ENCODE results near the gene LRCH1. TPM values are rescaled to one million over a fixed set of nuclear protein-coding genes. Genes with fewer than 3 reads are reported as not detected.

Gene LRCH1
- total RNA-seq, 1 experiment from 2014 or later = 10.5 TPM

DNA sequence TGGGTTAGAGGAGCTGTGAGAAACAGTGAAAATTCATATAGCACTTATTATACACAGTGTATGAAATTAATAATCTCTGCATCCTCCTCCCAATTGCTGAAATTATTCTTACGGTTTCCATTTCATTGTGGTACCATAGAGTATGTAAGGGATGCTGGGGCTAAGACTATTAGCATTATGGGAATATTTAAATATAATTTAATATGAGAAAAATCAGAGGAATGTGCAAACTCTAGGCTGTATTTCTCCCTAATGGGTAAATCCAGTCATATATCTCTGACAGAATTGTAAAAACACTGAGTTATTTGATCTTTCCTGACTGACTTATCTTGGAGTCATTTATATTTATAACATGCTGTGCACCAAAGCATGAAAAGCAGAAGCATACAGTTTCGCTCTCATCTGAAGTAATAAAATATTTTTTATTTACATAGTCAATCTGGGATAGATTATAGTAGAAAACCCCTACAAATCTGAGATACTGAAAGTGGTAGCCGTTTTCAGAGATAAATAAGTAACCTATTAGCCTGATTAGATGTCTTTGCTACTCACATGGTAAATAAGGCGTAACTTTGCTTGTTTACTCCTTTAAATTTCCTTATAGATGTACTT, 34.9 kb downstream of the LRCH1 start:
- Histone ChIP-seq H3K4me3 (no peak overlapping the region), H4K20me1 (ENCODE audit: insufficient read depth) (no peaks in the 10 kb centered on the region), H3K4me2 (no peak overlapping the region), H3F3A (ENCODE audit: insufficient read depth, low read depth) (0 out of 2 replicates have a peak, but pooled peaks cover 3% of the 10 kb centered on the region), H3K4me1 (replicated peaks; ENCODE audit: insufficient read depth) (peaks cover 14% of the 10 kb centered on the region; the same call in 1 of the 2 replicates), H3K79me2 (ENCODE audit: low read depth) (peaks cover 37% of the 10 kb centered on the region), H3K27ac (no peak overlapping the region), H2AFZ (no peak overlapping the region), H3K9me3 (ENCODE audit: insufficient read depth, low read depth) (no peaks in the 10 kb centered on the region), H3K36me3 (ENCODE audit: low read depth) (no peaks in the 10 kb centered on the region), H3K9me2 (ENCODE audit: insufficient read depth) (no peaks in the 10 kb centered on the region), H3K27me3 (ENCODE audit: insufficient read depth, low read depth) (no peaks in the 10 kb centered on the region)
- ChIA-PET CTCF (no interaction called here), POLR2A (ENCODE audit: unreplicated experiment) (no interaction called here)
- TF ChIP-seq EZH2 (IDR thresholded peaks at IDR 0.05; ENCODE audit: low read depth) = no peak
- TF ChIP-seq, protein P1, sequence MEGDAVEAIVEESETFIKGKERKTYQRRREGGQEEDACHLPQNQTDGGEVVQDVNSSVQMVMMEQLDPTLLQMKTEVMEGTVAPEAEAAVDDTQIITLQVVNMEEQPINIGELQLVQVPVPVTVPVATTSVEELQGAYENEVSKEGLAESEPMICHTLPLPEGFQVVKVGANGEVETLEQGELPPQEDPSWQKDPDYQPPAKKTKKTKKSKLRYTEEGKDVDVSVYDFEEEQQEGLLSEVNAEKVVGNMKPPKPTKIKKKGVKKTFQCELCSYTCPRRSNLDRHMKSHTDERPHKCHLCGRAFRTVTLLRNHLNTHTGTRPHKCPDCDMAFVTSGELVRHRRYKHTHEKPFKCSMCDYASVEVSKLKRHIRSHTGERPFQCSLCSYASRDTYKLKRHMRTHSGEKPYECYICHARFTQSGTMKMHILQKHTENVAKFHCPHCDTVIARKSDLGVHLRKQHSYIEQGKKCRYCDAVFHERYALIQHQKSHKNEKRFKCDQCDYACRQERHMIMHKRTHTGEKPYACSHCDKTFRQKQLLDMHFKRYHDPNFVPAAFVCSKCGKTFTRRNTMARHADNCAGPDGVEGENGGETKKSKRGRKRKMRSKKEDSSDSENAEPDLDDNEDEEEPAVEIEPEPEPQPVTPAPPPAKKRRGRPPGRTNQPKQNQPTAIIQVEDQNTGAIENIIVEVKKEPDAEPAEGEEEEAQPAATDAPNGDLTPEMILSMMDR (conservative IDR thresholded peaks at IDR 0.05) = no peak
- DNase-seq = no peak
- no TSS peak for BruUV-seq (replicated peaks)
- intact Hi-C loops (cut with micrococcal nuclease; ENCODE audit: unreplicated experiment) = no loop called here

DNA sequence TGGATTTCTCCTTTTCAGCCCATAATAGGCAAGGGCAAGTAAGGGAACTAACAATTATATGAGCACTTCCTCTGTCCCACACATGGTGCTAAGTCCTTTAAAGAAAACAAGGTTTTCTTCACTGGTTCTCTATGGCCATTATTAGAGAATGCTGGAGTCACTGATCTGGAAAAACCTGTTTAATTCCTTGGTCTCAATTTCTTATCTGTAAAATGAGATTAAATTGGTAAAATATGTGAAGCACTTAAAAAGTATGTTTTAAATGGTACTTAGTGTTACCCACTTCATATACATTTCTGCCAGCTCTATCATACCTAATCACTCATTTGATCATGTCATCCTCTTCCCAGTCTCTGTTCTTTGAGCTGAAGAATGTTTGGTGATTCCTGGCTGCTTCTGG, 39.4 kb downstream of the LRCH1 start:
- Histone ChIP-seq H3K9me2 (ENCODE audit: insufficient read depth) (no peaks in the 10 kb centered on the region), H3F3A (ENCODE audit: insufficient read depth, low read depth) (peaks cover 29% of the 10 kb centered on the region), H3K27ac (no peak overlapping the region), H3K27me3 (ENCODE audit: insufficient read depth, low read depth) (no peaks in the 10 kb centered on the region), H3K4me1 (replicated peaks; ENCODE audit: insufficient read depth) (peaks cover 40% of the 10 kb centered on the region), H3K4me2 (peak overlapping the region; percentile 24), H3K9me3 (ENCODE audit: insufficient read depth, low read depth) (no peaks in the 10 kb centered on the region), H4K20me1 (ENCODE audit: insufficient read depth) (0 out of 2 replicates have a peak, but pooled peaks cover 6% of the 10 kb centered on the region), H3K36me3 (ENCODE audit: low read depth) (no peaks in the 10 kb centered on the region), H3K4me3 (no peak overlapping the region), H2AFZ (no peak overlapping the region), H3K79me2 (ENCODE audit: low read depth) (peaks cover 61% of the 10 kb centered on the region)
- CTCF ChIA-PET = no interaction called here
- BruUV-seq (replicated peaks) = no TSS peak
- DNase-seq = peak in 1 of 2 experiments; percentile 56
- no peak for TF ChIP-seq EZH2 (IDR thresholded peaks at IDR 0.05; ENCODE audit: low read depth)
- POLR2A ChIA-PET (ENCODE audit: unreplicated experiment) = interaction anchor here (0.6 kb wide), 3 partner anchors 31 to 1125 kb away, joined by 3 to 6 read pairs (median 4); no protein-coding TSS in a partner anchor
- intact Hi-C loops (cut with micrococcal nuclease; ENCODE audit: unreplicated experiment) = no loop called here

DNA sequence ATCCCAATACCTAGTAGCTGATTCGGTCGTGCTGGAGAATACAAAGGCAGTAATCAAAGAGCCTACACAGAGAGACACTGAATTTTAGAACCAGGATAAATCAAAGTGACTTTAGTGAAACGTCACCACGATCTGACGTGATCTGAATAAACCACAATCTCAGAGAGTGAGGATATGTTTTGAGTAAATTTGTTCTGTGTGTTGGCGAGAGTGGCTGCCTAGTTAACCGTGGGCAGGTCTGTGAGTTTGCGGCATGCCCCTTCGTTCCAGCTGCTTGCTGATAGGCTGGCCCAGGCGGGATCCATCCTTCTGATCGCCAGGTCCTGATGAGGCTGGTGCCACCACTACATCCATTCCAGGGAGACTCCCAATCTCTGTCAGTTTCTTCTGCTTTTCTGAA, 40.4 kb downstream of the LRCH1 start:
- DNase-seq = no peak
- H3K9me2 ChIP-seq (ENCODE audit: insufficient read depth) = no peaks in the 10 kb centered on the region
- intact Hi-C loops (cut with micrococcal nuclease; ENCODE audit: unreplicated experiment) = no loop called here
- no peak overlapping the region for H3K27ac ChIP-seq
- TF ChIP-seq, protein P1 (conservative IDR thresholded peaks at IDR 0.05) = no peak
- no peak for TF ChIP-seq EZH2 (IDR thresholded peaks at IDR 0.05; ENCODE audit: low read depth)
- no TSS peak for BruUV-seq (replicated peaks)
- POLR2A ChIA-PET (ENCODE audit: unreplicated experiment) = no interaction called here
- peaks cover 65% of the 10 kb centered on the region for H3K79me2 ChIP-seq (ENCODE audit: low read depth)
- H2AFZ ChIP-seq = no peak overlapping the region
- no peaks in the 10 kb centered on the region for H3K27me3 ChIP-seq (ENCODE audit: insufficient read depth, low read depth)
- H3K36me3 ChIP-seq (ENCODE audit: low read depth) = no peaks in the 10 kb centered on the region
- CTCF ChIA-PET = no interaction called here
- H4K20me1 ChIP-seq (ENCODE audit: insufficient read depth) = 0 out of 2 replicates have a peak, but pooled peaks cover 6% of the 10 kb centered on the region
- no peak overlapping the region for H3K4me3 ChIP-seq
- H3K4me2 ChIP-seq = no peak overlapping the region
- H3K4me1 ChIP-seq (replicated peaks; ENCODE audit: insufficient read depth) = peaks cover 40% of the 10 kb centered on the region
- H3K9me3 ChIP-seq (ENCODE audit: insufficient read depth, low read depth) = no peaks in the 10 kb centered on the region
- H3F3A ChIP-seq (ENCODE audit: insufficient read depth, low read depth) = peaks cover 29% of the 10 kb centered on the region

Measured in PC-9 (cell line).